Suprapubic skin (tissue), 3 donors: ENCODE data around the gene NEK6.

Experiments used
- POLR2A ChIP-seq, 2 donors: fragments of 450-650 bp; IDR thresholded peaks; one replicate each; pipeline ENCODE4 v1.6.1; 2017; ENCODE audit warnings: antibody characterized with exemption in 2 of 2, mild to moderate bottlenecking in 2 of 2, moderate library complexity in 2 of 2
- TF ChIP-seq, protein P1 (sequence below), 2 donors: fragments of 200-600 bp in 1 of 2; fragments of 450-650 bp in 1 of 2; sonication (generic) in 1 of 2; IDR thresholded peaks; one replicate each; pipeline ENCODE4 v1.5.1; 2016 to 2019; ENCODE audit warnings: antibody characterized with exemption in 2 of 2, mild to moderate bottlenecking in 1 of 2, moderate library complexity in 1 of 2

DNA sequence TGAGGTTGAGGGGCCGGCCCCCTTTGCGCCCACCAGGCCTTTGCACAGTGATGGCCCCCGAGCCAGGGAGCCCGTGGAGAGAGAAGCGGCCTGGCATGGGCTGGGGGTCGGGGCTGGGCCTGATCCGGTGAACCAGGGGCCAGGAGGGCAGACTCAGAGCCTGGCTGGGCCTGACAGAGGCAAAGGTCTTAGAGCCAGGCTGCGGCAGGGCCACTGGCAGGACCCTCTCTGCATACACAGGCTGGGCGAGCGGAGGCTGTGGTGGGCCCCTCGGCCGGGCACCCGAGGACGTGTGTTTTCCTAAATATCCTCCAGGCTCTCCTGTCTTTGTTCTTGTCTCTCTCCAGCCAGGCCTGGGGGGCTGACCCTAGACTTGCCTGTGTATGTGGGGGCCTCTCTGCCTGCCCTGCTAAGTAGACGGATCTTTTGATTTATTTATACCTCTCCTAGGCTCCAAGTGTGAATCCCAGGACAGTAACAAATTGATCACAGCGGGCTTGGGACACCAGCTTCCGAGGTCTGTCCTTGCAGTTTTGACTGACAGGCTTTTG lies 933 bp downstream of the NEK6 start:
- TF ChIP-seq, protein P1, sequence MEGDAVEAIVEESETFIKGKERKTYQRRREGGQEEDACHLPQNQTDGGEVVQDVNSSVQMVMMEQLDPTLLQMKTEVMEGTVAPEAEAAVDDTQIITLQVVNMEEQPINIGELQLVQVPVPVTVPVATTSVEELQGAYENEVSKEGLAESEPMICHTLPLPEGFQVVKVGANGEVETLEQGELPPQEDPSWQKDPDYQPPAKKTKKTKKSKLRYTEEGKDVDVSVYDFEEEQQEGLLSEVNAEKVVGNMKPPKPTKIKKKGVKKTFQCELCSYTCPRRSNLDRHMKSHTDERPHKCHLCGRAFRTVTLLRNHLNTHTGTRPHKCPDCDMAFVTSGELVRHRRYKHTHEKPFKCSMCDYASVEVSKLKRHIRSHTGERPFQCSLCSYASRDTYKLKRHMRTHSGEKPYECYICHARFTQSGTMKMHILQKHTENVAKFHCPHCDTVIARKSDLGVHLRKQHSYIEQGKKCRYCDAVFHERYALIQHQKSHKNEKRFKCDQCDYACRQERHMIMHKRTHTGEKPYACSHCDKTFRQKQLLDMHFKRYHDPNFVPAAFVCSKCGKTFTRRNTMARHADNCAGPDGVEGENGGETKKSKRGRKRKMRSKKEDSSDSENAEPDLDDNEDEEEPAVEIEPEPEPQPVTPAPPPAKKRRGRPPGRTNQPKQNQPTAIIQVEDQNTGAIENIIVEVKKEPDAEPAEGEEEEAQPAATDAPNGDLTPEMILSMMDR (IDR thresholded peaks at IDR 0.05): no peak
- TF ChIP-seq POLR2A (IDR thresholded peaks at IDR 0.05): no peak
